WTC11 (cell line): Measurements from ENCODE around the gene KRT23. TPM values are rescaled to one million over a fixed set of nuclear protein-coding genes. Genes with fewer than 3 reads are reported as not detected.

Experiments used
- ATAC-seq: fragments of 200-7000 bp; cut with Tn5 transposase; 2 replicates; pipeline ENCODE4 v1.10.0; 2021; ENCODE audit warnings: mild to moderate bottlenecking, moderate library complexity
- CTCF ChIA-PET: fragments of 300-600 bp; sonication (Branson Sonifier 250); formaldehyde crosslinking; loops from one replicate; lab custom pipeline; 2021; ENCODE audit warnings: antibody characterized with exemption; lab: Charles Lee
- POLR2A ChIA-PET: fragments of 350-600 bp; sonication (Branson Sonifier 250); formaldehyde crosslinking; loops from one replicate; lab custom pipeline; 2021; ENCODE audit warnings: antibody characterized with exemption; lab: Charles Lee
- DNase-seq: peaks from one replicate; pipeline ENCODE4 v3.0.0; 2021; ENCODE audit warnings: low spot score
- H3K27ac Mint-ChIP-seq: 2 replicates; pipeline ENCODE4 v1.8.0; 2021; ENCODE audit warnings: mixed read lengths
- H3K27me3 Mint-ChIP-seq: 2 replicates; pipeline ENCODE4 v1.8.0; 2021; ENCODE audit warnings: low read depth, mild to moderate bottlenecking, moderate library complexity, mixed read lengths
- H3K36me3 Mint-ChIP-seq: 2 replicates; pipeline ENCODE4 v1.8.0; 2021; ENCODE audit warnings: mixed read lengths
- H3K4me1 Mint-ChIP-seq: 2 replicates; pipeline ENCODE4 v1.8.0; 2022; ENCODE audit warnings: mixed read lengths
- H3K4me3 Mint-ChIP-seq: 2 replicates; pipeline ENCODE4 v1.8.0; 2021; ENCODE audit warnings: mild to moderate bottlenecking, moderate library complexity, mixed read lengths
- H3K9me3 Mint-ChIP-seq: 2 replicates; pipeline ENCODE4 v1.8.0; 2021; ENCODE audit warnings: mixed read lengths
- EMX1 ChIP-seq: fragments of 250-450 bp; sonication (Bioruptor Pico); IDR thresholded peaks from 2 replicates; pipeline ENCODE4 v1.8.0; 2021; ENCODE audit warnings: mild to moderate bottlenecking
- ESRRA ChIP-seq: sonication (generic); formaldehyde crosslinking; IDR thresholded peaks from 2 replicates; pipeline ENCODE4 v1.8.1; 2022; ENCODE audit warnings: mild to moderate bottlenecking, missing genetic modification reagents, borderline replicate concordance
- ETV6 ChIP-seq: sonication (generic); formaldehyde crosslinking; IDR thresholded peaks from 2 replicates; pipeline ENCODE4 v1.8.1; 2022; ENCODE audit warnings: mild to moderate bottlenecking, missing genetic modification reagents
- FOXP1 ChIP-seq: sonication (generic); formaldehyde crosslinking; IDR thresholded peaks from 2 replicates; pipeline ENCODE4 v1.8.0; 2022; ENCODE audit warnings: missing genetic modification reagents, mild to moderate bottlenecking, moderate library complexity, borderline replicate concordance
- GABPB1 ChIP-seq: sonication (generic); formaldehyde crosslinking; IDR thresholded peaks from 2 replicates; pipeline ENCODE4 v1.8.1; 2023; ENCODE audit warnings: mild to moderate bottlenecking, missing genetic modification reagents
- IRF2 ChIP-seq: sonication (generic); formaldehyde crosslinking; IDR thresholded peaks from 2 replicates; pipeline ENCODE4 v1.8.0; 2022; ENCODE audit warnings: low read depth, missing genetic modification reagents, borderline replicate concordance
- JUN ChIP-seq: sonication (generic); formaldehyde crosslinking; IDR thresholded peaks from 2 replicates; pipeline ENCODE4 v1.8.0; 2023; ENCODE audit warnings: mild to moderate bottlenecking, missing genetic modification reagents
- MXD4 ChIP-seq: fragments of 250-450 bp; sonication (Bioruptor Pico); IDR thresholded peaks from 2 replicates; pipeline ENCODE4 v1.8.0; 2021; ENCODE audit warnings: mild to moderate bottlenecking, moderate library complexity, borderline replicate concordance
- MYBL2 ChIP-seq: sonication (generic); formaldehyde crosslinking; IDR thresholded peaks from 2 replicates; pipeline ENCODE4 v1.8.1; 2023; ENCODE audit warnings: mild to moderate bottlenecking, moderate library complexity, missing genetic modification reagents
- NR2C2 ChIP-seq: sonication (generic); formaldehyde crosslinking; IDR thresholded peaks from 2 replicates; pipeline ENCODE4 v1.8.0; 2022; ENCODE audit warnings: mild to moderate bottlenecking, missing genetic modification reagents
- OVOL2 ChIP-seq: fragments of 250-450 bp; sonication (Bioruptor Pico); IDR thresholded peaks from 2 replicates; pipeline ENCODE4 v1.9.0; 2021; ENCODE audit warnings: mild to moderate bottlenecking, borderline replicate concordance
- RELA ChIP-seq: sonication (generic); formaldehyde crosslinking; IDR thresholded peaks from 2 replicates; pipeline ENCODE4 v1.8.1; 2022; ENCODE audit warnings: missing genetic modification reagents, mild to moderate bottlenecking, borderline replicate concordance
- SMAD3 ChIP-seq: sonication (generic); formaldehyde crosslinking; IDR thresholded peaks from 2 replicates; pipeline ENCODE4 v1.8.0; 2022; ENCODE audit warnings: missing genetic modification reagents, mild to moderate bottlenecking, borderline replicate concordance
- ZNF671 ChIP-seq: fragments of 250-450 bp; sonication (Bioruptor Pico); IDR thresholded peaks from 2 replicates; pipeline ENCODE4 v1.8.0; 2021; ENCODE audit warnings: mild to moderate bottlenecking
- total RNA-seq: library from RNA; stranded (reverse); gene quantifications from 3 replicates; pipeline ENCODE4 v1.2.3, GENCODE V29; 2021
- TF ChIP-seq, protein P1 (sequence below): sonication (generic); formaldehyde crosslinking; IDR thresholded peaks from 2 replicates; pipeline ENCODE4 v1.8.1; 2022; ENCODE audit warnings: low read depth, missing genetic modification reagents, borderline replicate concordance
- TF ChIP-seq, protein P2 (sequence below): sonication (generic); formaldehyde crosslinking; IDR thresholded peaks from 2 replicates; pipeline ENCODE4 v1.8.1; 2023; ENCODE audit warnings: mild to moderate bottlenecking, moderate library complexity, missing genetic modification reagents
- TF ChIP-seq, protein P3 (sequence below): fragments of 250-450 bp; sonication (Bioruptor Pico); IDR thresholded peaks from 2 replicates; pipeline ENCODE4 v1.9.0; 2021; ENCODE audit warnings: mild to moderate bottlenecking, borderline replicate concordance
- TF ChIP-seq, protein P4 (sequence below): sonication (generic); formaldehyde crosslinking; IDR thresholded peaks from 2 replicates; pipeline ENCODE4 v1.8.0; 2022; ENCODE audit warnings: mild to moderate bottlenecking, missing genetic modification reagents
- TF ChIP-seq, protein P5 (sequence below): sonication (generic); formaldehyde crosslinking; IDR thresholded peaks from 2 replicates; pipeline ENCODE4 v1.8.0; 2022; ENCODE audit warnings: missing genetic modification reagents
- TF ChIP-seq, protein P6 (sequence below): sonication (generic); formaldehyde crosslinking; IDR thresholded peaks from 2 replicates; pipeline ENCODE4 v1.8.1; 2023; ENCODE audit warnings: mild to moderate bottlenecking, missing genetic modification reagents, moderate library complexity

Gene KRT23
- total RNA-seq, 1 experiment from 2014 or later: not detected

DNA sequence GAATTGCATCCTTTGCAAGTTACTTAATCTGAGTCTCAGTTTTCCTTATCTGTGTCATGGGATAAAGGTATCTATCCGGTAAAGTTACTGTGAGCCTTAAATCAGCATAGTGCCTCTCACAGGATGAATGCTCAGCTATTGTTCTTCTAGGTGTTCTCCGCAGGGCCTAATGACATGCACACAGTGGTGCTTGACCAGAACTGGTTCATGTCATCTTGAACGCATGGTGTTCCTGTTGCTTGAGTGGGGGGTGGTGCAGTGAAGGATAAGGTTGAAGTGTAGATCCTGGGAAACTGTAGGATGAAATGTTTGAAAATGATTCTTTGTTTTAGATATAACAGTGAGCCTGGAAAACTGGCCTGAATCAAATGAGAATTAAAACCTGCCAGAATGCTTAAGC is 42.7 kb upstream of the KRT23 start:
- no peaks in the 10 kb centered on the region for H3K9me3 Mint-ChIP-seq
- no peak for DNase-seq
- no peak for TF ChIP-seq ETV6 (CRISPR knock-in tag)
- TF ChIP-seq NR2C2: no peak
- TF ChIP-seq, protein P1, sequence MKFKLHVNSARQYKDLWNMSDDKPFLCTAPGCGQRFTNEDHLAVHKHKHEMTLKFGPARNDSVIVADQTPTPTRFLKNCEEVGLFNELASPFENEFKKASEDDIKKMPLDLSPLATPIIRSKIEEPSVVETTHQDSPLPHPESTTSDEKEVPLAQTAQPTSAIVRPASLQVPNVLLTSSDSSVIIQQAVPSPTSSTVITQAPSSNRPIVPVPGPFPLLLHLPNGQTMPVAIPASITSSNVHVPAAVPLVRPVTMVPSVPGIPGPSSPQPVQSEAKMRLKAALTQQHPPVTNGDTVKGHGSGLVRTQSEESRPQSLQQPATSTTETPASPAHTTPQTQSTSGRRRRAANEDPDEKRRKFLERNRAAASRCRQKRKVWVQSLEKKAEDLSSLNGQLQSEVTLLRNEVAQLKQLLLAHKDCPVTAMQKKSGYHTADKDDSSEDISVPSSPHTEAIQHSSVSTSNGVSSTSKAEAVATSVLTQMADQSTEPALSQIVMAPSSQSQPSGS: no peak
- TF ChIP-seq, protein P2, sequence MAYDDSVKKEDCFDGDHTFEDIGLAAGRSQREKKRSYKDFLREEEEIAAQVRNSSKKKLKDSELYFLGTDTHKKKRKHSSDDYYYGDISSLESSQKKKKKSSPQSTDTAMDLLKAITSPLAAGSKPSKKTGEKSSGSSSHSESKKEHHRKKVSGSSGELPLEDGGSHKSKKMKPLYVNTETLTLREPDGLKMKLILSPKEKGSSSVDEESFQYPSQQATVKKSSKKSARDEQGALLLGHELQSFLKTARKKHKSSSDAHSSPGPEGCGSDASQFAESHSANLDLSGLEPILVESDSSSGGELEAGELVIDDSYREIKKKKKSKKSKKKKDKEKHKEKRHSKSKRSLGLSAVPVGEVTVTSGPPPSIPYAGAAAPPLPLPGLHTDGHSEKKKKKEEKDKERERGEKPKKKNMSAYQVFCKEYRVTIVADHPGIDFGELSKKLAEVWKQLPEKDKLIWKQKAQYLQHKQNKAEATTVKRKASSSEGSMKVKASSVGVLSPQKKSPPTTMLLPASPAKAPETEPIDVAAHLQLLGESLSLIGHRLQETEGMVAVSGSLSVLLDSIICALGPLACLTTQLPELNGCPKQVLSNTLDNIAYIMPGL: no peak
- TF ChIP-seq MYBL2 (CRISPR knock-in tag): no peak
- TF ChIP-seq EMX1 (CRISPR knock-in tag): no peak
- TF ChIP-seq, protein P3, sequence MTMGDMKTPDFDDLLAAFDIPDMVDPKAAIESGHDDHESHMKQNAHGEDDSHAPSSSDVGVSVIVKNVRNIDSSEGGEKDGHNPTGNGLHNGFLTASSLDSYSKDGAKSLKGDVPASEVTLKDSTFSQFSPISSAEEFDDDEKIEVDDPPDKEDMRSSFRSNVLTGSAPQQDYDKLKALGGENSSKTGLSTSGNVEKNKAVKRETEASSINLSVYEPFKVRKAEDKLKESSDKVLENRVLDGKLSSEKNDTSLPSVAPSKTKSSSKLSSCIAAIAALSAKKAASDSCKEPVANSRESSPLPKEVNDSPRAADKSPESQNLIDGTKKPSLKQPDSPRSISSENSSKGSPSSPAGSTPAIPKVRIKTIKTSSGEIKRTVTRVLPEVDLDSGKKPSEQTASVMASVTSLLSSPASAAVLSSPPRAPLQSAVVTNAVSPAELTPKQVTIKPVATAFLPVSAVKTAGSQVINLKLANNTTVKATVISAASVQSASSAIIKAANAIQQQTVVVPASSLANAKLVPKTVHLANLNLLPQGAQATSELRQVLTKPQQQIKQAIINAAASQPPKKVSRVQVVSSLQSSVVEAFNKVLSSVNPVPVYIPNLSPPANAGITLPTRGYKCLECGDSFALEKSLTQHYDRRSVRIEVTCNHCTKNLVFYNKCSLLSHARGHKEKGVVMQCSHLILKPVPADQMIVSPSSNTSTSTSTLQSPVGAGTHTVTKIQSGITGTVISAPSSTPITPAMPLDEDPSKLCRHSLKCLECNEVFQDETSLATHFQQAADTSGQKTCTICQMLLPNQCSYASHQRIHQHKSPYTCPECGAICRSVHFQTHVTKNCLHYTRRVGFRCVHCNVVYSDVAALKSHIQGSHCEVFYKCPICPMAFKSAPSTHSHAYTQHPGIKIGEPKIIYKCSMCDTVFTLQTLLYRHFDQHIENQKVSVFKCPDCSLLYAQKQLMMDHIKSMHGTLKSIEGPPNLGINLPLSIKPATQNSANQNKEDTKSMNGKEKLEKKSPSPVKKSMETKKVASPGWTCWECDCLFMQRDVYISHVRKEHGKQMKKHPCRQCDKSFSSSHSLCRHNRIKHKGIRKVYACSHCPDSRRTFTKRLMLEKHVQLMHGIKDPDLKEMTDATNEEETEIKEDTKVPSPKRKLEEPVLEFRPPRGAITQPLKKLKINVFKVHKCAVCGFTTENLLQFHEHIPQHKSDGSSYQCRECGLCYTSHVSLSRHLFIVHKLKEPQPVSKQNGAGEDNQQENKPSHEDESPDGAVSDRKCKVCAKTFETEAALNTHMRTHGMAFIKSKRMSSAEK (CRISPR knock-in tag): no peak
- no peak for TF ChIP-seq JUN
- TF ChIP-seq, protein P4, sequence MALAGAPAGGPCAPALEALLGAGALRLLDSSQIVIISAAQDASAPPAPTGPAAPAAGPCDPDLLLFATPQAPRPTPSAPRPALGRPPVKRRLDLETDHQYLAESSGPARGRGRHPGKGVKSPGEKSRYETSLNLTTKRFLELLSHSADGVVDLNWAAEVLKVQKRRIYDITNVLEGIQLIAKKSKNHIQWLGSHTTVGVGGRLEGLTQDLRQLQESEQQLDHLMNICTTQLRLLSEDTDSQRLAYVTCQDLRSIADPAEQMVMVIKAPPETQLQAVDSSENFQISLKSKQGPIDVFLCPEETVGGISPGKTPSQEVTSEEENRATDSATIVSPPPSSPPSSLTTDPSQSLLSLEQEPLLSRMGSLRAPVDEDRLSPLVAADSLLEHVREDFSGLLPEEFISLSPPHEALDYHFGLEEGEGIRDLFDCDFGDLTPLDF (CRISPR knock-in tag): no peak
- TF ChIP-seq MXD4 (CRISPR knock-in tag): no peak
- TF ChIP-seq, all 79 proteins: peak for 0
- CTCF ChIA-PET: interaction anchor here (0.6 to 1.2 kb wide), 2 partner anchors 117 to 1140 kb away, joined by 3 read pairs; no protein-coding TSS in a partner anchor
- POLR2A ChIA-PET: no interaction called here
- ATAC-seq: peak; percentile 67
- no peak overlapping the region; the same call in 1 of the 2 replicates for H3K27ac Mint-ChIP-seq
- no peaks in the 10 kb centered on the region for H3K36me3 Mint-ChIP-seq
- peaks cover 15% of the 10 kb centered on the region for H3K4me1 Mint-ChIP-seq
- H3K4me3 Mint-ChIP-seq: no peak overlapping the region
- no peaks in the 10 kb centered on the region for H3K27me3 Mint-ChIP-seq

DNA sequence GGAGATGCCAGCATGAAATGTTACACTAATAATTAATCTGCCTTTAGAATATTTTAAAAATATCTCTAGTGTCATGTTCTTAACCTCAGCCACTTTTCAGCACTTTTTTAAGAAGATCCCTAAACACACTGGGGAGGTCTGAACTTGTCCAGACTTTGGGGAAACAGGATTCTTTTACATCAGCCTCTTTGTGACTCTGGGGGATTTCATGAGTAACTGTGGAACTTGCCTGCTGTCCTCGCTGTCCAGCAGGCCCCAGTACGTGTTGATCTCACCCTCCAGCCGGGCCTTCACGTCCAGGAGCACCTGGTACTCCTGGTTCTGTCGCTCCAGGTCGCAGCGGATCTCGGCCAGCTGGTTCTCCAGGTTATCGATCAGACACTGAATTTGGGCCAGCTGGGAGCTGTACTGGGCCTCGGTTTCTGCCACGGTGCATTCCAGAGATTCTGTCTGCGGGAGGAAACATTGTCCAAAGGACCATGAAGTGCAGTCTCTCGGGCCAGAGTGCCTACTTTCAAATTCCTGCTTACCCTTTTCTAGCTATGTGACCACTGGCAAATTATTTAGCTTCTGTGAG is 41.2 kb upstream of the KRT23 start:
- POLR2A ChIA-PET: no interaction called here
- CTCF ChIA-PET: no interaction called here
- no peaks in the 10 kb centered on the region for H3K9me3 Mint-ChIP-seq
- H3K4me3 Mint-ChIP-seq: no peak overlapping the region
- ATAC-seq (no peak), DNase-seq (no peak)
- TF ChIP-seq, protein P5, sequence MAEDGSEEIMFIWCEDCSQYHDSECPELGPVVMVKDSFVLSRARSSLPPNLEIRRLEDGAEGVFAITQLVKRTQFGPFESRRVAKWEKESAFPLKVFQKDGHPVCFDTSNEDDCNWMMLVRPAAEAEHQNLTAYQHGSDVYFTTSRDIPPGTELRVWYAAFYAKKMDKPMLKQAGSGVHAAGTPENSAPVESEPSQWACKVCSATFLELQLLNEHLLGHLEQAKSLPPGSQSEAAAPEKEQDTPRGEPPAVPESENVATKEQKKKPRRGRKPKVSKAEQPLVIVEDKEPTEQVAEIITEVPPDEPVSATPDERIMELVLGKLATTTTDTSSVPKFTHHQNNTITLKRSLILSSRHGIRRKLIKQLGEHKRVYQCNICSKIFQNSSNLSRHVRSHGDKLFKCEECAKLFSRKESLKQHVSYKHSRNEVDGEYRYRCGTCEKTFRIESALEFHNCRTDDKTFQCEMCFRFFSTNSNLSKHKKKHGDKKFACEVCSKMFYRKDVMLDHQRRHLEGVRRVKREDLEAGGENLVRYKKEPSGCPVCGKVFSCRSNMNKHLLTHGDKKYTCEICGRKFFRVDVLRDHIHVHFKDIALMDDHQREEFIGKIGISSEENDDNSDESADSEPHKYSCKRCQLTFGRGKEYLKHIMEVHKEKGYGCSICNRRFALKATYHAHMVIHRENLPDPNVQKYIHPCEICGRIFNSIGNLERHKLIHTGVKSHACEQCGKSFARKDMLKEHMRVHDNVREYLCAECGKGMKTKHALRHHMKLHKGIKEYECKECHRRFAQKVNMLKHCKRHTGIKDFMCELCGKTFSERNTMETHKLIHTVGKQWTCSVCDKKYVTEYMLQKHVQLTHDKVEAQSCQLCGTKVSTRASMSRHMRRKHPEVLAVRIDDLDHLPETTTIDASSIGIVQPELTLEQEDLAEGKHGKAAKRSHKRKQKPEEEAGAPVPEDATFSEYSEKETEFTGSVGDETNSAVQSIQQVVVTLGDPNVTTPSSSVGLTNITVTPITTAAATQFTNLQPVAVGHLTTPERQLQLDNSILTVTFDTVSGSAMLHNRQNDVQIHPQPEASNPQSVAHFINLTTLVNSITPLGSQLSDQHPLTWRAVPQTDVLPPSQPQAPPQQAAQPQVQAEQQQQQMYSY (CRISPR knock-in tag): no peak
- no peak for TF ChIP-seq ZNF671 (CRISPR knock-in tag)
- no peak for TF ChIP-seq JUN
- TF ChIP-seq IRF2: no peak
- no peak for TF ChIP-seq ESRRA
- no peak for TF ChIP-seq FOXP1 (CRISPR knock-in tag)
- TF ChIP-seq OVOL2 (CRISPR knock-in tag): no peak
- no peak for TF ChIP-seq RELA (CRISPR knock-in tag)
- no peak for TF ChIP-seq SMAD3
- TF ChIP-seq GABPB1 (CRISPR knock-in tag): no peak
- TF ChIP-seq, protein P6, sequence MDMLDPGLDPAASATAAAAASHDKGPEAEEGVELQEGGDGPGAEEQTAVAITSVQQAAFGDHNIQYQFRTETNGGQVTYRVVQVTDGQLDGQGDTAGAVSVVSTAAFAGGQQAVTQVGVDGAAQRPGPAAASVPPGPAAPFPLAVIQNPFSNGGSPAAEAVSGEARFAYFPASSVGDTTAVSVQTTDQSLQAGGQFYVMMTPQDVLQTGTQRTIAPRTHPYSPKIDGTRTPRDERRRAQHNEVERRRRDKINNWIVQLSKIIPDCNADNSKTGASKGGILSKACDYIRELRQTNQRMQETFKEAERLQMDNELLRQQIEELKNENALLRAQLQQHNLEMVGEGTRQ (CRISPR knock-in tag): no peak
- no peak for TF ChIP-seq MYBL2 (CRISPR knock-in tag)
- H3K36me3 Mint-ChIP-seq: no peaks in the 10 kb centered on the region
- H3K27ac Mint-ChIP-seq: no peak overlapping the region
- H3K4me1 Mint-ChIP-seq: peaks cover 15% of the 10 kb centered on the region
- no peaks in the 10 kb centered on the region for H3K27me3 Mint-ChIP-seq
